ENCODE data around the gene CASZ1.

DNA sequence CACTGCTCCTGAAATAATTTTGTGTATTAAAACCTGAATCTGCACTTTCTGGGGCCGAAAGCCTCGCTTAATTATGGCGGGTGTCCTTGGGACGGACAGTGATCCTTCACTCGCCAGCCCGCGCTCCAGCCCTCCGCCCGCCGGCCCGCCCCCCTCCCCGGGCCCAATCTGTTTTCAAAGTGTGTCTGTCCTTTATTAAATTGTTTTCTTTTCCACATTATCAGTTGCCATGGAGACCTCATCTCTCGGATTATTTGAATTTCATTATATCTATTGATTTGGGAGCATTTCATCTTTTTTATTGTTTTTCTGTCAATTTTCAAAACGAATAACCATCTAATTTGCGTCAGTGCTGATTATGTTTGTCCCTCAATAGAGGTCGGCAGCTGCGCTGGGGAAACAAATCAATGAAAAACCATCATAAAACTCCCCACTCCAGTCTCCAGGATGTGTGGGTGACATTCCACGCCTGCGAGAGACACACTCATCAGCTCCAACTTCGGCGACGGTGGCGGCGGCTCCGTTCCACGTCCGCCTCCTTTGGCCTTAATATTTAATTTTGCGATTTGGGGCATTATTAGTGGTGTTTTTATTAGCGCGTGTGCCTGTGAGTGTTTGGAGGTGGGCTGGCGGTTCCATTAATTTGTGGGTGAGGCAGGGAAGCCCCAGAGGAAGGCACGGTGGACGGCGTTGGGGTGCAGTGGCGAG, 123.9 kb downstream of the CASZ1 start:
- no peak for TF ChIP-seq CTCF (IDR thresholded peaks at IDR 0.05)
- no peak for TF ChIP-seq EZH2 (IDR thresholded peaks at IDR 0.05)

Data from neural progenitor cell (in vitro differentiated cells).